NCI-H187 treated with DMSO at 0.1 percent for 48 hours (cell line): ENCODE measurements around the gene THG1L.
A peak's percentile ranks its signal among the peaks of the same experiment; 100 is the strongest.

ENCODE experiments used
- DNase-seq: peaks from one replicate; lab custom pipeline; 2025; lab: John Stamatoyannopoulos, UW

THG1L gene

DNA sequence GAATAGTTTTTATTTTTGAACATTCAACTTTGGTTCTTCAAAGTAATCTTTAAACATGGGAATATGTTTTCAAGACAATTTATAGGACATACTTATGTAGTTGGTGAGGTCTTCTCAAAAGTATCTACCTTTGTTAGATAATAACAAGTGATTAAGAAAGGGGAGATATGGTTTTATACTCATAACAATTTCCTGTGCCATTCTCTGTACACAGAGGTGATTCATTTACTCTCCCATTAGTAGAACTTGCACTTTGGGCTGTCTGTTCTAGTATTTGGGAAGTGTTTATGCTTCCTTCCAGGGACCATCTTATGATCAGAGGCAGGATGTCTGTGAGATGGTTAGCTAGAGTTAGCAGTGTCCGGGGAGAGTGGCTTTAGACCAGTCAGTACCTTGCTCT, 27.5 kb downstream of the THG1L start:
- DNase-seq: no peak

DNA sequence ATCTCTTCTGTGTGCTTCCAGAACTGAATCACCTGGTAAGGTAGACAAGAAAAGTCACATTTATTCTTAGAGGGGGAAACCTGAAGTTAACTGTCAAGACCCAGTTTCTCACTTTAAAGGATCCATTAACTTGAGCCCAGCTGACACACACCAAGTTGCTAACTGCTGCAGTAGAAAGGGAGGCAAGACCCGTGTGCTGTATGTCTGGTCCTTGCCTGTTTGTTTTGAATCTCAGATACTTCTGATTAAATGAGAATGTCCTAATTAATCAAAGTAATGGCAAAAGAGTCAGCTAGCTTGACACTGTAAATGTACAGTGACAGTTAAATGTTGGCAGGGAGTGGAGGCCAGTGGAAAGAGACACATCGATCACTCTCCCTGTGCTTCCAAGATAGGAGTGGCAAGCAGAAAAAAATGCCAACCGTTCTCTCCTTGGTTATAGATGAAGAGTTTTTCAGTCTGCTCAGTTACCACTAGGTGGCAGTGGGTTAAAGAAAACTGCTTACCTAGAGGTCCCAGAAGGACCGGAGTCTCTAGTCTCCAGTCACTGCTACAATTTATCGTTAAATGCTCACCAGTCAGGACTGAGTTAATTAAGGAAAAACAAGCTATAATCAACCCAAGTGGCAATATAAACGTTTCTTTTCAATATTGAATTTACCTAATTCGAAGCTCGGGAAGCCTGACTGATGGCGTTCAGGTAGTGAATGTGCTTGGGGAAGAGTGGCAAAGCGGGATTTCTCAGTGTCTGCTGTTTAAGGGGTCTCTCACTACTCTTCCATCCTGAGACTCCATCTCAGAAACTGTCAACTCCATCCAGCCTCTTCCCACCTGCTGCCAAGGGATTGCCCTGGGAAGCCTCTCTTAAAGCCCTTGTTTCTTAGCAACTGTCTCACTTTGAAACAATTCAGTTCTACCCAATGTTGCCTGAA, 30.7 kb downstream of the THG1L start:
- DNase-seq: peak; percentile 91

DNA sequence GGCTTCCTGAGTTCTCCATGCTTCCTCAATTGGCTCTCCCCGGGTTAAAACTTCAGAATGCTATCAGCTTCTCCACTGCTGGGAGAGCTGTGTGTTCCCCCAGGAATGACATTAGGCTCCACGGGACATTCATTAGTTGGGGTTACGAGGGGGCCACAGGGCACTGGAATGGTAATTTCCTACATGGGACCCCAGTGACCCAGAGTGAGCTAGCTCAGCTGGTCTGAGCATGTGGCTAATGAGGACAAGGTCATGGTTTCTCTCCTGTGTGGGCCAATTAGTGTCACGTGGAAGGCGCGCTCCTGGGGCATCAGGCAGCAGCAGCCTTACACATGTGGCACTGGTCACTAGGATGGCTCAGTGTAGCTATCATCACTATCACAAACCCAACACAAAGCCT, 33.3 kb downstream of the THG1L start:
- DNase-seq: no peak

GRCh38 chr5:157766442-157766841, 35.2 kb downstream of the THG1L start:
- no peak for DNase-seq

DNA sequence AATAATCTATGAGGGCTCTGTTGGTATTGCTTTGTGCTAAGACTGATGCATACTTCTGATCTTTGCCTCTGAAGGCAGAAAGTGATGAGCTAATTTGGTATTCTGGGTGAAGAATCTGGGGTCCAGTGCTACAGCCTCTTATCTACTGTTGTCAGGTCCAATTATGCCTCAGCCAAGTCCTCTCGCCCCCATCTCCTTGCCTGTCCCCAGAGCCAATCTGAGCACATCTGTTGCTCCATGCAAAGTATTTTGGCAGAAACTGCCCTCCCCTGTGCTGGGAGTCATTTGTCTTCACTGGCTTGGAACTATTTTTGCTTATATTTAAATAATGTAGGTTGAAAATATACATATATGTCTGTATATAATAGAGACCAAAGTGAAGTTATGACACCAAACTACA, 35.7 kb downstream of the THG1L start:
- no peak for DNase-seq

- no peak for DNase-seq
Observed at GRCh38 chr5:157767689-157768088, 36.5 kb downstream of the THG1L start.

DNA sequence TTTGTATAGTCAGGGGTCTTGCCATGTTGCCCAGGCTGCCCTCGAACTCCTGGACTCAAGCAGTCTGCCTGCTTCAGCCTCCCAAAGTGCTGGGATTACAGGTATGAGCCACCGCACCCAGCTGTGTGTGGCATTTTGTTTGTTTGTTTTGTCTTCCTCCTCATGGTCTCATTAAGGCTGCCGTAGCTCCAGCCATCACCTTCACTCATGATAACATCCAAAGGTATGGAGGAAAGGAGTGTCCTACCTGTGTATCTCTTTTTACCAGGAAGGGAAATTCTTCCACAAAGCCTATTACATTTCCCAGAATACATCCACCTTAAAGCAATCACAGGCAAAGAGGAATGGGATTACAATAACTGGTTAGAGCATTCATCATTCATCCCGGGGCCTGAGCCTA, 39.4 kb downstream of the THG1L start:
- DNase-seq: no peak

GRCh38 chr5:157772127-157772526, 40.9 kb downstream of the THG1L start:
- DNase-seq: no peak

- DNase-seq: peak; percentile 76
Observed at GRCh38 chr5:157778121-157778805, 47.0 kb downstream of the THG1L start.

DNA sequence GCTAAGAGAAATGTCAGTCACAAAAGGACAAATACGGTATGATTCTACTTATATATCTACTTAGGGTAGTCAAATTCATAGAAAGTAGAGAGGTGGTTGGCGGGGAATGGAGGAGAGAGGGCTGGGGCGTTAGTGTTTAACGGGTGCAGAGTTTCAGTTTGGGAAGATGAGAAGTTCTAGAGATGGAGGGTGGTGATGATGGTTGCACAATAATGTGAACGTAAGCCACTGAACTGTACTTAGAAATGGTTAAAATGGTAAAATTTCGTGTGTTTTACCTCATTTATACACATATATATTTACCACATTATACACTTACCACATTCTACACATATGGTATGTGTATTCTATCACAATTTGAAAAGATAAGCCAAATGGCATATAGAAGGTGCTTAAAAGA, 48.0 kb downstream of the THG1L start:
- DNase-seq: no peak

GRCh38 chr5:157785801-157786200, 54.6 kb downstream of the THG1L start:
- DNase-seq: peak; percentile 54
